H9 (cell line): ENCODE data around the gene CPLX1. TPM values are rescaled to one million over a fixed set of nuclear protein-coding genes. Genes with fewer than 3 reads are reported as not detected.
A peak's percentile ranks its signal among the peaks of the same experiment; 100 is the strongest.

Experiments used
- DNase-seq: peaks from one replicate; pipeline ENCODE4 v3.0.0-alpha.2; 2017
- H2AFZ ChIP-seq: one replicate; pipeline ENCODE4 v1.6.1; 2013; ENCODE audit warnings: mild to moderate bottlenecking, low read length, control low read depth, moderate library complexity
- H2AK5ac ChIP-seq: 2 replicates; pipeline ENCODE4 v1.6.1; 2013; ENCODE audit warnings: low read length, control low read depth, mixed read lengths; ENCODE audit not compliant: insufficient read length
- H2BK120ac ChIP-seq: one replicate; pipeline ENCODE4 v1.6.1; 2013; ENCODE audit warnings: low read depth, mild to moderate bottlenecking, low read length, control low read depth, inconsistent platforms; ENCODE audit not compliant: poor library complexity, severe bottlenecking
- H2BK12ac ChIP-seq: 2 replicates; pipeline ENCODE4 v1.6.1; 2013; ENCODE audit warnings: low read length, control low read depth, mixed read lengths, low read depth; ENCODE audit not compliant: insufficient read length
- H2BK15ac ChIP-seq: 2 replicates; pipeline ENCODE4 v1.6.1; 2013; ENCODE audit warnings: low read depth, low read length, control low read depth
- H2BK20ac ChIP-seq: one replicate; pipeline ENCODE4 v1.6.1; 2013; ENCODE audit warnings: low read depth, mild to moderate bottlenecking, low read length, control low read depth, inconsistent platforms; ENCODE audit not compliant: poor library complexity, severe bottlenecking
- H2BK5ac ChIP-seq: 2 replicates; pipeline ENCODE4 v1.6.1; 2013; ENCODE audit warnings: low read length, control low read depth, mixed read lengths; ENCODE audit not compliant: insufficient read length
- H3K14ac ChIP-seq: 2 replicates; pipeline ENCODE4 v1.6.1; 2013; ENCODE audit warnings: low read length, control low read depth; ENCODE audit not compliant: insufficient read depth
- H3K18ac ChIP-seq: 2 replicates; pipeline ENCODE4 v1.6.1; 2013; ENCODE audit warnings: low read depth, mild to moderate bottlenecking, mixed read lengths, low read length, control low read depth; ENCODE audit not compliant: insufficient read length
- H3K23ac ChIP-seq: 2 replicates; pipeline ENCODE4 v1.6.1; 2013; ENCODE audit warnings: low read length, control low read depth, mixed read lengths, low read depth; ENCODE audit not compliant: insufficient read length
- H3K23me2 ChIP-seq: 2 replicates; pipeline ENCODE4 v1.6.1; 2013; ENCODE audit warnings: low read depth, mild to moderate bottlenecking, mixed read lengths, low read length, control low read depth; ENCODE audit not compliant: insufficient read length, poor library complexity, severe bottlenecking
- H3K27ac ChIP-seq: 2 replicates; pipeline ENCODE4 v1.5.1; 2013; ENCODE audit warnings: low read length, control low read depth, mixed read lengths, low read depth; ENCODE audit not compliant: insufficient read length
- H3K27me3 ChIP-seq: 2 replicates; pipeline ENCODE4 v1.6.1; 2013; ENCODE audit warnings: low read length, control low read depth, inconsistent platforms; ENCODE audit not compliant: insufficient read depth
- H3K4ac ChIP-seq: 2 replicates; pipeline ENCODE4 v1.6.1; 2013; ENCODE audit warnings: low read depth, mild to moderate bottlenecking, control low read depth, inconsistent platforms, low read length, moderate library complexity
- H3K4me1 ChIP-seq: 2 replicates; pipeline ENCODE4 v1.6.1; 2013; ENCODE audit warnings: low read length, control low read depth, inconsistent platforms; ENCODE audit not compliant: insufficient read depth
- H3K4me2 ChIP-seq: 2 replicates; pipeline ENCODE4 v1.6.1; 2013; ENCODE audit warnings: low read length, control low read depth, mixed read lengths; ENCODE audit not compliant: insufficient read length, insufficient read depth
- H3K56ac ChIP-seq: 2 replicates; pipeline ENCODE4 v1.6.1; 2013; ENCODE audit warnings: low read depth, mild to moderate bottlenecking, mixed read lengths, low read length, control low read depth; ENCODE audit not compliant: insufficient read length
- H3K79me1 ChIP-seq: 2 replicates; pipeline ENCODE4 v1.6.1; 2013; ENCODE audit warnings: low read depth, mild to moderate bottlenecking, moderate library complexity, low read length, control low read depth, inconsistent platforms; ENCODE audit not compliant: insufficient read depth, poor library complexity, severe bottlenecking
- H3K79me2 ChIP-seq: 2 replicates; pipeline ENCODE4 v1.6.1; 2013; ENCODE audit warnings: low read length, control low read depth, inconsistent platforms; ENCODE audit not compliant: insufficient read depth
- H3K9ac ChIP-seq: 2 replicates; pipeline ENCODE4 v1.6.1; 2013; ENCODE audit warnings: low read length, control low read depth, mixed read lengths; ENCODE audit not compliant: insufficient read length; ENCODE audit errors: extremely low read depth
- H3K9me3 ChIP-seq: one replicate; pipeline ENCODE4 v1.6.1; 2013; ENCODE audit warnings: low read depth, low read length, inconsistent platforms; ENCODE audit not compliant: control insufficient read depth
- H3T11ph ChIP-seq: one replicate; pipeline ENCODE4 v1.6.1; 2013; ENCODE audit warnings: mild to moderate bottlenecking, low read length, control low read depth, inconsistent platforms
- H4K20me1 ChIP-seq: one replicate; pipeline ENCODE4 v1.6.1; 2013; ENCODE audit not compliant: control insufficient read depth, insufficient read length, insufficient read depth
- H4K5ac ChIP-seq: 2 replicates; pipeline ENCODE4 v1.6.1; 2013; ENCODE audit warnings: low read depth, mild to moderate bottlenecking, mixed read lengths, low read length, control low read depth; ENCODE audit not compliant: insufficient read length
- H4K8ac ChIP-seq: replicated peaks from 2 replicates; pipeline ENCODE4 v1.6.1; 2013; ENCODE audit warnings: low read length, control low read depth, mixed read lengths, low read depth; ENCODE audit not compliant: insufficient read length
- H4K91ac ChIP-seq: 2 replicates; pipeline ENCODE4 v1.6.1; 2013; ENCODE audit warnings: low read depth, mild to moderate bottlenecking, moderate library complexity, mixed read lengths, low read length, control low read depth; ENCODE audit not compliant: insufficient read length
- H3K27ac Mint-ChIP-seq, 3 experiments: 2 replicates in 2 of 3; 3 replicates in 1 of 3; pipeline ENCODE4 v1.8.0; 2020 to 2021; ENCODE audit warnings: mixed read lengths in 3 of 3, mild to moderate bottlenecking in 1 of 3, moderate library complexity in 1 of 3
- H3K27me3 Mint-ChIP-seq: 2 replicates; pipeline ENCODE4 v1.8.0; 2021; ENCODE audit warnings: low read depth, mild to moderate bottlenecking, moderate library complexity, mixed read lengths
- H3K36me3 Mint-ChIP-seq, 3 experiments: 2 replicates in 2 of 3; 3 replicates in 1 of 3; pipeline ENCODE4 v1.8.0; 2020 to 2021; ENCODE audit warnings: low read depth in 3 of 3, mixed read lengths in 3 of 3; ENCODE audit not compliant: insufficient read depth in 1 of 3
- H3K4me1 Mint-ChIP-seq, 2 experiments: 2 replicates each; pipeline ENCODE4 v1.8.0; 2020; ENCODE audit warnings: mixed read lengths in 2 of 2
- H3K4me3 Mint-ChIP-seq, 2 experiments: 2 replicates in 1 of 2; 3 replicates in 1 of 2; pipeline ENCODE4 v1.8.0; 2020 to 2021; ENCODE audit warnings: mild to moderate bottlenecking in 2 of 2, mixed read lengths in 2 of 2, moderate library complexity in 1 of 2
- H3K9me3 Mint-ChIP-seq, 2 experiments: 2 replicates in 1 of 2; 3 replicates in 1 of 2; pipeline ENCODE4 v1.8.0; 2020; ENCODE audit warnings: mild to moderate bottlenecking in 2 of 2, mixed read lengths in 2 of 2, moderate library complexity in 1 of 2
- CTCF ChIP-seq: fragments of 200-600 bp; sonication (generic); conservative IDR thresholded peaks from 3 replicates; pipeline ENCODE4 v1.8.0; 2021; ENCODE audit warnings: antibody characterized with exemption, mild to moderate bottlenecking
- whole genome bisulfite sequencing: extraction: QIAGEN DNeasy Blood & Tissue Kit; methylation state at CpG from one replicate; pipeline ENCODE4 v1.1.7; 2013; ENCODE audit warnings: missing lambda C conversion rate, low lambda C conversion rate, mixed read lengths; ENCODE audit not compliant: insufficient read length; ENCODE audit errors: extremely low coverage; 5-methylcytosine and 5-hydroxymethylcytosine counted together
- total RNA-seq: library from RNA; stranded (reverse); gene quantifications from 2 replicates; pipeline ENCODE4 v1.2.1, GENCODE V29; 2021

Gene CPLX1
- total RNA-seq, 1 experiment from 2014 or later: 0.90 TPM

DNA sequence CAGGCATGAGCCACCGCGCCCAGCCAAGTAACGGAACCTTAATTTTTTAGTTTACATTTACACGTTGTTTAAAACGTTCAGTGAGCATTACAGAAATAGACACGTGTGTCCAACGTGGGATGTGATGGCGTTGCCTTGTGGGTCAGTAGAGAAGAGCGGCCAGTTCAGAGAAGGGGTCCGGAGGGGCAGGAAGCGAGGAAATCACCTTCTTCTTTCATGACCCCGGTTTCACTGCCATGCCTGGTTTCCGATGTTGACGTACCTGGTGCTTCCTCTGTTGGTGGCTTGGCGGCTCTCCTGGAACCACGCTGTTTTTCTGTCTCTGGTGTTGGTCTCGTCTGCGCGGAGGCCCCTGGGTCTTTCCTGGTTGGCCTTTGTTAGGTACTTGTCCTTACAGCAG, 77.5 kb downstream of the CPLX1 start:
- Histone ChIP-seq H4K5ac (no peak overlapping the region), H2BK20ac (no peak overlapping the region), H3K4ac (no peak overlapping the region), H3K23me2 (no peaks in the 10 kb centered on the region), H4K8ac (no peak overlapping the region), H3T11ph (no peak overlapping the region), H2BK15ac (no peak overlapping the region), H3K27me3 (no peaks in the 10 kb centered on the region), H3K79me2 (no peaks in the 10 kb centered on the region), H2BK5ac (no peak overlapping the region), H3K14ac (no peak overlapping the region), H3K23ac (no peak overlapping the region), H4K91ac (no peak overlapping the region), H2AK5ac (no peak overlapping the region), H2AFZ (no peak overlapping the region), H4K20me1 (no peaks in the 10 kb centered on the region), H2BK12ac (no peak overlapping the region), H3K9ac (no peak overlapping the region), H3K27ac (no peak overlapping the region), H3K9me3 (no peaks in the 10 kb centered on the region), H3K4me1 (no peaks in the 10 kb centered on the region), H3K18ac (no peak overlapping the region), H2BK120ac (no peak overlapping the region), H3K4me2 (no peak overlapping the region), H3K79me1 (peaks cover 2% of the 10 kb centered on the region), H3K56ac (no peak overlapping the region)
- H3K4me1 Mint-ChIP-seq: no peaks in the 10 kb centered on the region
- WGBS: no CpG with 5 or more reads among the region's 19 CpGs
- TF ChIP-seq CTCF: no peak
- H3K9me3 Mint-ChIP-seq: peaks cover 3 to 5% of the 10 kb centered on the region in 2 experiments; a peak in 3 of 5 replicates
- H3K27me3 Mint-ChIP-seq: no peaks in the 10 kb centered on the region; the same call in 1 of the 2 replicates
- peaks cover 35 to 61% (median 58%) of the 10 kb centered on the region in 3 experiments for H3K36me3 Mint-ChIP-seq
- H3K4me3 Mint-ChIP-seq: no peak overlapping the region
- peak overlapping the region in 1 of 3 experiments; percentile 57; a peak in 1 of 7 replicates for H3K27ac Mint-ChIP-seq
- no peak for DNase-seq
